GM19328 (cell line): ENCODE results near the gene ASB12.
"Not testable (repeated sequence)": the region's sequence is repeated elsewhere in the genome, so short reads cannot be mapped to it uniquely, and the experiment has no call there.

ENCODE experiments used
- ATAC-seq: cut with Tn5 transposase; IDR thresholded peaks from one replicate; pipeline ENCODE4 v1.9.1; 2021; ENCODE audit warnings: mild to moderate bottlenecking, moderate library complexity; ENCODE audit not compliant: unreplicated experiment

The ASB12 gene

GRCh38 chrX:64230123-64230970 is at the start of gene ASB12:
Gene ASB12 (minus strand): TSS chrX:64230607. CDS start chrX:64225650, 4,957 bp downstream.
- ATAC-seq, result no peak

GRCh38 chrX:64265265-64265664 is 34.9 kb upstream of the ASB12 start:
- no peak for ATAC-seq

GRCh38 chrX:64229154-64229553 is 1.3 kb downstream of the ASB12 start:
- ATAC-seq, result no peak

GRCh38 chrX:64218023-64218422 is 12.4 kb downstream of the ASB12 start:
- ATAC-seq, result no peak

- not testable (repeated sequence) for ATAC-seq
Observed at GRCh38 chrX:64213989-64214388, 16.4 kb downstream of the ASB12 start.

GRCh38 chrX:64206556-64207162 is 23.7 kb downstream of the ASB12 start:
- ATAC-seq, result no peak

GRCh38 chrX:64205735-64206501 is 24.5 kb downstream of the ASB12 start:
- ATAC-seq, result peak; percentile 88

GRCh38 chrX:64205441-64205734 is 25.0 kb downstream of the ASB12 start, which contains the start of gene AMER1:
Gene AMER1 (minus strand): TSS chrX:64205708. CDS start chrX:64193286, 12,422 bp downstream.
- ATAC-seq, result peak; percentile 32

- ATAC-seq, result peak; percentile 9
Observed at GRCh38 chrX:64204701-64205440, 25.5 kb downstream of the ASB12 start.

GRCh38 chrX:64204252-64204651 is 26.2 kb downstream of the ASB12 start:
- no peak for ATAC-seq

- ATAC-seq, result no peak
Observed at GRCh38 chrX:64202808-64203325, 27.5 kb downstream of the ASB12 start.

GRCh38 chrX:64198036-64198435 is 32.4 kb downstream of the ASB12 start:
- no peak for ATAC-seq

GRCh38 chrX:64196606-64197005 is 33.8 kb downstream of the ASB12 start:
- no peak for ATAC-seq

GRCh38 chrX:64195862-64196261 is 34.5 kb downstream of the ASB12 start:
- ATAC-seq, result no peak

- no peak for ATAC-seq
Observed at GRCh38 chrX:64192673-64193072, 37.7 kb downstream of the ASB12 start.

- no peak for ATAC-seq
Observed at GRCh38 chrX:64192040-64192439, 38.4 kb downstream of the ASB12 start.

- ATAC-seq, result no peak
Observed at GRCh38 chrX:64191281-64192010, 39.0 kb downstream of the ASB12 start.

GRCh38 chrX:64190136-64190740 is 40.2 kb downstream of the ASB12 start:
- no peak for ATAC-seq

- no peak for ATAC-seq
Observed at GRCh38 chrX:64188901-64189300, 41.5 kb downstream of the ASB12 start.

- no peak for ATAC-seq
Observed at GRCh38 chrX:64187762-64188150, 42.7 kb downstream of the ASB12 start.
